GM12878 (cell line): ENCODE measurements around the gene MYLK3. TPM values are rescaled to one million over a fixed set of nuclear protein-coding genes. Genes with fewer than 3 reads are reported as not detected.
A peak's percentile ranks its signal among the peaks of the same experiment; 100 is the strongest.

Experiments used
- BACH1 ChIP-seq: fragments of 450-650 bp; IDR thresholded peaks from 2 replicates; pipeline ENCODE4 v1.6.1; 2017; ENCODE audit warnings: mild to moderate bottlenecking, borderline replicate concordance
- BRCA1 ChIP-seq: IDR thresholded peaks from 2 replicates; pipeline ENCODE4 v1.6.1; 2011; ENCODE audit warnings: low read depth, low read length, improper control_type of control experiment
- CBFB ChIP-seq: IDR thresholded peaks from 2 replicates; pipeline ENCODE4 v1.6.1; 2016; ENCODE audit warnings: antibody characterized with exemption, low read depth
- CEBPB ChIP-seq, 2 experiments: fragments of 150-350 bp in 1 of 2; IDR thresholded peaks; 2 replicates each; pipeline ENCODE4 v1.6.1; 2012 to 2014; ENCODE audit warnings: low read depth in 2 of 2, low read length in 2 of 2, borderline replicate concordance in 1 of 2, inconsistent platforms in 1 of 2
- EGR1 ChIP-seq, 2 experiments: IDR thresholded peaks; 1 replicate in 1 of 2; 2 replicates in 1 of 2; pipeline ENCODE4 v1.6.1; 2011 to 2012; ENCODE audit warnings: low read depth in 2 of 2, low read length in 2 of 2, borderline replicate concordance in 1 of 2, mild to moderate bottlenecking in 1 of 2, moderate library complexity in 1 of 2
- ESRRA ChIP-seq: IDR thresholded peaks from 2 replicates; pipeline ENCODE4 v1.6.1; 2012; ENCODE audit warnings: mild to moderate bottlenecking, low read length, improper control_type of control experiment
- EZH2 ChIP-seq: IDR thresholded peaks from 2 replicates; pipeline ENCODE4 v1.6.1; 2012; ENCODE audit warnings: low read depth, mild to moderate bottlenecking, control low read depth, inconsistent platforms, low read length, borderline replicate concordance; ENCODE audit not compliant: control insufficient read depth
- HDGF ChIP-seq: fragments of 450-650 bp; IDR thresholded peaks from 2 replicates; pipeline ENCODE4 v1.6.1; 2016; ENCODE audit warnings: antibody characterized with exemption
- IKZF2 ChIP-seq, 2 experiments: fragments of 450-650 bp; IDR thresholded peaks; 2 replicates each; pipeline ENCODE4 v1.6.1; 2017; ENCODE audit warnings: mild to moderate bottlenecking in 2 of 2, moderate library complexity in 2 of 2
- JUNB ChIP-seq: IDR thresholded peaks from 2 replicates; pipeline ENCODE4 v1.6.1; 2016; ENCODE audit warnings: antibody characterized with exemption, mild to moderate bottlenecking
- KAT2A ChIP-seq: conservative IDR thresholded peaks from 2 replicates; pipeline ENCODE4 v1.6.1; 2011; ENCODE audit warnings: low read depth, low read length; ENCODE audit not compliant: control insufficient read depth
- LARP7 ChIP-seq: fragments of 450-650 bp; IDR thresholded peaks from 2 replicates; pipeline ENCODE4 v1.6.1; 2017; ENCODE audit warnings: mild to moderate bottlenecking
- NR2C2 ChIP-seq: IDR thresholded peaks from 2 replicates; pipeline ENCODE4 v1.6.1; 2011; ENCODE audit warnings: borderline replicate concordance, low read depth; ENCODE audit not compliant: control insufficient read depth, insufficient read length
- NR2F1 ChIP-seq: fragments of 450-650 bp; conservative IDR thresholded peaks from 2 replicates; pipeline ENCODE4 v1.6.1; 2017; ENCODE audit warnings: mild to moderate bottlenecking
- SP1 ChIP-seq: IDR thresholded peaks from one replicate; pipeline ENCODE4 v1.6.1; 2011; ENCODE audit warnings: low read depth, low read length
- SRF ChIP-seq, 2 experiments: IDR thresholded peaks; 2 replicates each; pipeline ENCODE4 v1.6.1; 2011; ENCODE audit warnings: low read depth in 2 of 2, low read length in 2 of 2, mild to moderate bottlenecking in 1 of 2, moderate library complexity in 1 of 2
- TCF12 ChIP-seq: IDR thresholded peaks from 2 replicates; pipeline ENCODE4 v1.6.1; 2011; ENCODE audit warnings: low read depth, mild to moderate bottlenecking, low read length
- TCF3 ChIP-seq: IDR thresholded peaks from 2 replicates; pipeline ENCODE4 v1.6.1; 2012; ENCODE audit warnings: low read depth, mild to moderate bottlenecking, low read length, borderline replicate concordance; ENCODE audit not compliant: insufficient read depth
- ZNF207 ChIP-seq: fragments of 450-650 bp; IDR thresholded peaks from 2 replicates; pipeline ENCODE4 v1.6.1; 2014; ENCODE audit warnings: antibody characterized with exemption, mild to moderate bottlenecking, borderline replicate concordance
- ZNF274 ChIP-seq: IDR thresholded peaks from one replicate; pipeline ENCODE4 v1.8.0; 2011; ENCODE audit not compliant: insufficient read length, insufficient read depth
- ZNF622 ChIP-seq: fragments of 450-650 bp; IDR thresholded peaks from 2 replicates; pipeline ENCODE4 v1.6.1; 2017; ENCODE audit warnings: mild to moderate bottlenecking, inconsistent platforms
- polyA plus RNA-seq, 11 experiments: library from polyadenylated mRNA; depleted of rRNA in 4 of 11; unstranded in 6 of 11; stranded (reverse) in 5 of 11; fragments of >200 nt; fragmentation: Nextera tagmentation in 4 of 11; fragmentation: Illumina TruSeq in 1 of 11; extraction: Ambion mirVana in 4 of 11; extraction: Trizol in 1 of 11; gene quantifications; 1 replicate in 1 of 11; 2 replicates in 10 of 11; pipeline versions ENCODE4 v1.2.1 to v1.2.3, GENCODE V29; 2011 to 2016; ENCODE audit warnings: inconsistent platforms in 2 of 11, missing spikeins in 2 of 11, low read depth in 1 of 11
- total RNA-seq, 4 experiments: library from RNA; depleted of rRNA in 3 of 4; stranded (reverse); fragments of >200 nt in 3 of 4; fragmentation: Illumina TruSeq in 1 of 4; extraction: Trizol in 1 of 4; gene quantifications; 2 replicates each; pipeline versions ENCODE4 v1.2.1 to v1.2.3, GENCODE V29; 2013 to 2021
- TF ChIP-seq, protein P1 (sequence below): fragments of 150-350 bp; IDR thresholded peaks from 2 replicates; pipeline ENCODE4 v1.6.1; 2016; ENCODE audit warnings: low read depth, low read length
- TF ChIP-seq, protein P2 (sequence below): IDR thresholded peaks from 2 replicates; pipeline ENCODE4 v1.6.1; 2011; ENCODE audit warnings: borderline replicate concordance, low read depth, mild to moderate bottlenecking, moderate library complexity, low read length; ENCODE audit not compliant: insufficient read depth, poor library complexity, severe bottlenecking
- TF ChIP-seq, protein P3 (sequence below), 3 experiments: IDR thresholded peaks in 2 of 3; conservative IDR thresholded peaks in 1 of 3; 2 replicates each; pipeline ENCODE4 v1.5.1; 2011; ENCODE audit warnings: low read depth in 3 of 3, low read length in 3 of 3, mild to moderate bottlenecking in 3 of 3, control low read depth in 2 of 3, moderate library complexity in 2 of 3, inconsistent platforms in 1 of 3, mixed read lengths in 1 of 3; ENCODE audit not compliant: control insufficient read depth in 2 of 3, insufficient read depth in 1 of 3; ENCODE audit errors: extremely low read depth in 1 of 3

MYLK3 gene
- total and polyA plus RNA-seq, 10 of the 15 experiments (the other 5 are each of a cell fraction or from before 2014, with no cell fraction given), result 0.02 to 0.46 (median 0.17) TPM

DNA sequence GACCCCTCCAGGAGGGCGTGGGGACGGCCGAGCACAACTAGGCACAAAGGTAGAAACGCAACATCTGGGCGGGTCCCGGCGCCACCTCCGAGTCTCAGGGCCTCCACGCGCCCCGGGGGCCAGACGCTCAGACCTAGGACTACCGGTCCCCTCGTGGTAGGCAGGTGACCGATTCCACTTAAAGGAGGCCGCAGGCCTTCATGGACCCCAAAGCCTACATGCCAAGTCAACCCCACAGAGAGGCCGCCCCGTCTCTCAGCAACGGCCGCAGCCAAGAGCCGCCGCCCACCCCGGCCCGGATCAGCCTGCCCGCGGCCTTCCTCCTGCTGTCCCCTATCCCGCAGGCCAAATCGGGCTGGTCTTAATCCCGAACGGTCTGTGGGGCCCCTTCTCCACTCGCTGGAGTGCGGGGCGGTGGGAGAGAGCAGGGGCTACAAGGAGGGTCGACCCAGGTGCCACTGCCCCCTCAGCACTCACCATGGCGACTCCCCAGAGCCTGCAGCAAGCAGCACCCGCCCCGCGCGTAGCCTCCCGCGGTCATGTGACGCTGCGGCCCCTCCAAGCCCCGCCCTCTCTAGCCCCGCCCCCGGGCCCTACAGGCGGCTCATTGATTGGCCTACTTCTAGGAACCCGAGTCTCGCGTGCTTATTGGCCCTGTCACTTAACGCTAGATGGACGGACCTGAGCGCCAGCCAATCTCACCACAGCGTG lies 59.3 kb downstream of the MYLK3 start, which contains the start of gene VPS35 (continued):
- no peak for TF ChIP-seq TCF12
- TF ChIP-seq ESRRA, result no peak
- TF ChIP-seq CEBPB (IDR thresholded peaks at IDR 0.05; ENCODE audit: borderline replicate concordance in 1 of 2, low read depth in 2 of 2, low read length in 2 of 2), result no peak
- TF ChIP-seq, protein P1, sequence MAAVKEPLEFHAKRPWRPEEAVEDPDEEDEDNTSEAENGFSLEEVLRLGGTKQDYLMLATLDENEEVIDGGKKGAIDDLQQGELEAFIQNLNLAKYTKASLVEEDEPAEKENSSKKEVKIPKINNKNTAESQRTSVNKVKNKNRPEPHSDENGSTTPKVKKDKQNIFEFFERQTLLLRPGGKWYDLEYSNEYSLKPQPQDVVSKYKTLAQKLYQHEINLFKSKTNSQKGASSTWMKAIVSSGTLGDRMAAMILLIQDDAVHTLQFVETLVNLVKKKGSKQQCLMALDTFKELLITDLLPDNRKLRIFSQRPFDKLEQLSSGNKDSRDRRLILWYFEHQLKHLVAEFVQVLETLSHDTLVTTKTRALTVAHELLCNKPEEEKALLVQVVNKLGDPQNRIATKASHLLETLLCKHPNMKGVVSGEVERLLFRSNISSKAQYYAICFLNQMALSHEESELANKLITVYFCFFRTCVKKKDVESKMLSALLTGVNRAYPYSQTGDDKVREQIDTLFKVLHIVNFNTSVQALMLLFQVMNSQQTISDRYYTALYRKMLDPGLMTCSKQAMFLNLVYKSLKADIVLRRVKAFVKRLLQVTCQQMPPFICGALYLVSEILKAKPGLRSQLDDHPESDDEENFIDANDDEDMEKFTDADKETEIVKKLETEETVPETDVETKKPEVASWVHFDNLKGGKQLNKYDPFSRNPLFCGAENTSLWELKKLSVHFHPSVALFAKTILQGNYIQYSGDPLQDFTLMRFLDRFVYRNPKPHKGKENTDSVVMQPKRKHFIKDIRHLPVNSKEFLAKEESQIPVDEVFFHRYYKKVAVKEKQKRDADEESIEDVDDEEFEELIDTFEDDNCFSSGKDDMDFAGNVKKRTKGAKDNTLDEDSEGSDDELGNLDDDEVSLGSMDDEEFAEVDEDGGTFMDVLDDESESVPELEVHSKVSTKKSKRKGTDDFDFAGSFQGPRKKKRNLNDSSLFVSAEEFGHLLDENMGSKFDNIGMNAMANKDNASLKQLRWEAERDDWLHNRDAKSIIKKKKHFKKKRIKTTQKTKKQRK, result no peak
- peak; percentile 79 for TF ChIP-seq LARP7
- TF ChIP-seq IKZF2 (IDR thresholded peaks at IDR 0.05), result no peak
- TF ChIP-seq TCF3, result no peak
- TF ChIP-seq EGR1 (IDR thresholded peaks at IDR 0.05; ENCODE audit: borderline replicate concordance in 1 of 2, low read depth in 2 of 2, low read length in 2 of 2), result peak in 1 of 2 experiments; percentile 17; a peak in 1 of 3 replicates
- TF ChIP-seq KAT2A, result no peak
- TF ChIP-seq, protein P2, sequence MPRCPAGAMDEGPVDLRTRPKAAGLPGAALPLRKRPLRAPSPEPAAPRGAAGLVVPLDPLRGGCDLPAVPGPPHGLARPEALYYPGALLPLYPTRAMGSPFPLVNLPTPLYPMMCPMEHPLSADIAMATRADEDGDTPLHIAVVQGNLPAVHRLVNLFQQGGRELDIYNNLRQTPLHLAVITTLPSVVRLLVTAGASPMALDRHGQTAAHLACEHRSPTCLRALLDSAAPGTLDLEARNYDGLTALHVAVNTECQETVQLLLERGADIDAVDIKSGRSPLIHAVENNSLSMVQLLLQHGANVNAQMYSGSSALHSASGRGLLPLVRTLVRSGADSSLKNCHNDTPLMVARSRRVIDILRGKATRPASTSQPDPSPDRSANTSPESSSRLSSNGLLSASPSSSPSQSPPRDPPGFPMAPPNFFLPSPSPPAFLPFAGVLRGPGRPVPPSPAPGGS, result peak; percentile 11
- TF ChIP-seq NR2C2, result no peak
- no peak for TF ChIP-seq ZNF274
- no peak for TF ChIP-seq BRCA1
- TF ChIP-seq SRF (IDR thresholded peaks at IDR 0.05; ENCODE audit: low read depth in 2 of 2, low read length in 2 of 2), result 0 out of 4 replicates have a peak, but pooled peaks of 1 of the 2 experiments have one; percentile 1
- TF ChIP-seq, protein P3, sequence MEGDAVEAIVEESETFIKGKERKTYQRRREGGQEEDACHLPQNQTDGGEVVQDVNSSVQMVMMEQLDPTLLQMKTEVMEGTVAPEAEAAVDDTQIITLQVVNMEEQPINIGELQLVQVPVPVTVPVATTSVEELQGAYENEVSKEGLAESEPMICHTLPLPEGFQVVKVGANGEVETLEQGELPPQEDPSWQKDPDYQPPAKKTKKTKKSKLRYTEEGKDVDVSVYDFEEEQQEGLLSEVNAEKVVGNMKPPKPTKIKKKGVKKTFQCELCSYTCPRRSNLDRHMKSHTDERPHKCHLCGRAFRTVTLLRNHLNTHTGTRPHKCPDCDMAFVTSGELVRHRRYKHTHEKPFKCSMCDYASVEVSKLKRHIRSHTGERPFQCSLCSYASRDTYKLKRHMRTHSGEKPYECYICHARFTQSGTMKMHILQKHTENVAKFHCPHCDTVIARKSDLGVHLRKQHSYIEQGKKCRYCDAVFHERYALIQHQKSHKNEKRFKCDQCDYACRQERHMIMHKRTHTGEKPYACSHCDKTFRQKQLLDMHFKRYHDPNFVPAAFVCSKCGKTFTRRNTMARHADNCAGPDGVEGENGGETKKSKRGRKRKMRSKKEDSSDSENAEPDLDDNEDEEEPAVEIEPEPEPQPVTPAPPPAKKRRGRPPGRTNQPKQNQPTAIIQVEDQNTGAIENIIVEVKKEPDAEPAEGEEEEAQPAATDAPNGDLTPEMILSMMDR (IDR thresholded peaks at IDR 0.05 in 2 of 3, conservative IDR thresholded peaks at IDR 0.05 in 1 of 3; ENCODE audit: control insufficient read depth in 2 of 3, extremely low read depth in 1 of 3, insufficient read depth in 1 of 3, low read depth in 3 of 3, low read length in 3 of 3), result peak; percentile 1 to 40 (median 27); a peak in 5 of 6 replicates
- TF ChIP-seq EZH2, result no peak
- TF ChIP-seq ZNF207, result no peak
- no peak for TF ChIP-seq BACH1
- no peak for TF ChIP-seq JUNB
- TF ChIP-seq SP1, result no peak
- TF ChIP-seq NR2F1, result no peak; the same call in 1 of the 2 replicates
- no peak; the same call in 1 of the 2 replicates for TF ChIP-seq HDGF
- TF ChIP-seq ZNF622, result no peak
- TF ChIP-seq CBFB, result no peak; the same call in 1 of the 2 replicates
